Measurements from ENCODE around the gene COG5.

Gene COG5

DNA sequence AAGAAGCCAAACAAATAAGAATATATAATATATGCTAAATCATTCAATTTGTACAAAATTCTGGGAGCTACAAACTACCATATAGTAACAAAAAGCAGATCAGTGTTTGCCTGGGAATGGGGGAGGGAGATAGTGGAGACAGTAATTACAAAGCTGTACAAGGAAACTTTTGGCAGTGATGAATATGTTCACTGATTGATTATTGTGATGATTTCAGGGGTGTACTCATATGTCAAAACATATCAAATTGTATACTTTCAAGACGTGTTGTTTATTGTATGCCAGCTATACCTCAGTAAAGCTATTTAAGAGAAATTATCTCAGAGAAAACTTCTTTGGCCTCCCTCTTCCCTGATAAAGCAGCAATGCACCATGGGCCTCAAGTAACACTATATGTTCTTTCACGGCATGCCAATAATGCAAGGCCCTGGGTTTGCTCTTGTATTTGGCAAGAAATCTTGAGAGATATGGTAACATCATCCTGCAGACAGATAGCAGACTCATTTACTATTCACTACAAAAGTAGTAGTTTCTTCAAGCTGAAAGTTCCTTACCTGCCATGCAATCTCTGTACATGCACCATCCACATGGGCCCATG, 261.4 kb downstream of the COG5 start:
- DNase-seq (ENCODE audit: extremely low spot score, insufficient read length, low read depth) (no peak), FAIRE-seq (no peak)

DNA sequence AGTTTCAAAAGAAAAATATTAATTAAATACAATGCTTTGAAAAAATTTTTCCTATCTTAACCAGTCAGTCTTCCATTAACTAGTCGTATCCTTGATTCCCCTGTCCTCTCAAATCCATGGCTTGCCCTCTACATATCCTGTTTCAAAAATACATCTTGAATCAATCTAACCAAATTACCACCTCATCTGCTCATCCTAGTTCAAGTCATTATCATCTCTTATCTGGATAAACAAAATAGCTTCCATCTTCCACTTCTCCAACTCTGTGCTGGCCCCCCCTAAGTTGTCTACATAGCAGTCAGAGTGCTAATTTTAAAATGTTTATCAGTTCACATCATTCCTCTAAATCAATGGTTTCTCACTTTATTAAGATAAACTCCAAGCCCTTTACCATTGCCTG, 269.5 kb downstream of the COG5 start:
- DNase-seq (ENCODE audit: extremely low spot score, insufficient read length, low read depth) (no peak), FAIRE-seq (no peak)

DNA sequence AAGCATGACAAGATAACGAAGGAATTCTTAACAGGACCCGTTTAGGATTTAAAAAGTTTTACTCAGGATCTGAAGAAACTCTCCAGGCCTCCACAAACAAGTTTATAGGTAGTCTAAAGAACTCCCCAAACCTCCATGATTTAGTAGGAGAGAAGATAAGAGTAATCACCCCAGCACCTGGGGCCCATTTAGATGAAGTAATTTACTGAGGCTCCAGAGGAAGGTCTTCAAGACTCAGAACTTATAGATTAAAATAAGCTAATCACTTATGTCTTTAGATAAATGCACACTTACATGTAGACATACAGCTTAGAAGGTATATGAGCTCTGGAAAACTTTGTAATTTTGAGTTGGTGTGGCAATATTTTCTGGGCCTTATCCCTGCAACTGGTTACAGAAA, 271.1 kb downstream of the COG5 start:
- FAIRE-seq: no peak
- DNase-seq (ENCODE audit: extremely low spot score, insufficient read length, low read depth): no peak

DNA sequence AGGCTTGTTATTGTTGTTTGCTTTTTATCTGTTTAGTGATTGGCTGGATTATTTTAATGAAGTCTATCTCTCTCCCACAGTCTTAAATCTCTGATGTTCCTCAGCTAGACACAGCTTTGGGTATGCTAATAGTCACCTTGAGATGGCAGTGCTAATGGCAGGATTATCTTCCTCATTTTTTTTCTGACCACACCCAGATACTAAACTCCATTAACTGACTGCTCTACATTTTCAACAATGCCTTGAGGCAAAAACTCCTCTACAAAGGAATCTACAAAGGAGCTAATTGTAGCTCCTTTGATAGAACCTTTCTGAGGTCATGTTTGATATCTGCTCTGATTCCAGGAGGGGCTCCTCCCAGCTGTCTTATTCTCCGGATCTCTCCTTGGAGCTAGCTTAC, 272.3 kb downstream of the COG5 start:
- DNase-seq (ENCODE audit: extremely low spot score, insufficient read length, low read depth) (no peak), FAIRE-seq (no peak)

DNA sequence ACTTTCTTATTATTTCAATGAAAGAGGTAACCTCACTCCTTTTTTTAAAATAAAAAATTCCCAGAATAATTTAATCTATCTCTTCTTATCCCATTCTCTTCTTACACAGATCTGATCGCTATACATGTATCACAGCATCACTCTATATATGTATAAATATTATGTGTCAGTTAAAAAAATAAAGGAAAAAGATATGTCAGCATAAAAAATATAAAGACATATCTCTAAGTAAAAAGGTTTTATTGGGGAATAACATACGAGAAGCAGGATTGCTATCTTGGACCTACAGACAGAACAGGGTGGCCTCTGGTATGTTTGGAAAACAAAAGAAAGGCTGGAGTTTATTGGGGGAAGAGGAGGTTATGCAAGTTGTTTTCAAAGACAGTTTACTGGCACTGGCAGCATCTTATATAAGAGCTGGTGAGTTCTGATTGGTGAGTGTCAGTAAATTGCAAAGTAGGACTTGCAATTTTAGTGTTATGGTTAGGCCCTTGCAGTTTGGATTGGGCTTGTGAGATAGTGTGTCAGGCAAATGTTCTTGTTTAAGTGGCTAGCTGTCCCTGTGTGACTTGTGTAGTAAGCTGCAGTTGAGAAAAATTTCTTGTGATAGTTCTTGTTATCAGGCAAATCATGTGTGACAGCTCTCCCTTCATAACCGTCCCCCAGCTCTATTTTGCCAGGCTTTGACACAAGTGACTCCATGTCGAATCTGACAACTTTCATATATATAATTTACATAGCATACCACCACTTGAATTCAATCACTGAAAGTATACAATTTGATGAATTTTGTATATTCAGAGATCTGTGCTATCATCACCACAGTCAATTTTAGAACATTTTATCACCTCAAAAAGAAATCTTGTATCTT, 276.7 kb downstream of the COG5 start:
- DNase-seq (ENCODE audit: extremely low spot score, insufficient read length, low read depth) (no peak), FAIRE-seq (no peak)

DNA sequence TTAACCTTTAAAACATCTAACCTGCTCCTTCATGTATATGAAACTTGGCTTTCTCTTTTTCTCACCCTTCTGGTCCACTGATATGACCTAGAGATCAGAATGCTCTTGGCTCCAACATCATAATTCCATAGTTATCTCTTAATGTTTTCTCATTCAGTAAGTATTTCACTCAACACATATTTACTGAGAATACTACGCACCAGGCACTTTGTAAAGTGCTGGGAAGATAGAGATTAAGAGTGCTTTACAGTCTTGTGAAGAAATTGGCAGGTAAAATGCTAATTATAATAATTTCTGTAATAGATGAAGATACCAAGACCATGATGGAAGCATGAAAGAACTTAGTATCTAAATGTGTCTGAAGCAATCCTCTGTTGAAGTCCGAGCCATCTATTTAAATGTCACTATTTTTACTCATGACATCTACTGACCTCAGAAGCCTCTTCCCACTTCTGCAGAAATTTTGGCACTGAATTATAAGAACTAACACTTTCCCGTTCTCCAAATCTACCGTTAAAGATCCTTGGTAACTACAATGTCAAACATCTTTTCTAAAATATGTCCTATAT, 278.7 kb downstream of the COG5 start:
- FAIRE-seq (no peak), DNase-seq (ENCODE audit: extremely low spot score, insufficient read length, low read depth) (no peak)

DNA sequence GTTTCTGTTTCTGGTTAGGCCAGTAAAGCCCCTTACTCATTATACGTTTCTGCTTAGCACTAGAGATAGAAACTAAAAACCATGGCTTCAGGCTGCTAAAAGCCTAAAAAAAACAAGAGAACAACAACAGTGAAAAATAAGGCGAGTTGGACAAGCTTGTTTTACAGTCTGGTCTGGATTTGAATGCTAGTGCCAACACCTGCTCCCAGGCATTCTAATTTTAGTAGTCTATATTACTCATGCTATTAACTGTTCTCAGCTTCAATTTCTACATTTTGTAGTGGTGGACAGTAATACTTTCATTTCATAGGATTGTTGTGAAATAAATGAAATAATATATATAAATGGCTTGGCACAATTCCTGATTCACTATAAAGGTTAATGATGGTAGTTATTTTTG, 286.4 kb downstream of the COG5 start:
- DNase-seq (ENCODE audit: extremely low spot score, insufficient read length, low read depth): no peak
- FAIRE-seq: no peak

DNA sequence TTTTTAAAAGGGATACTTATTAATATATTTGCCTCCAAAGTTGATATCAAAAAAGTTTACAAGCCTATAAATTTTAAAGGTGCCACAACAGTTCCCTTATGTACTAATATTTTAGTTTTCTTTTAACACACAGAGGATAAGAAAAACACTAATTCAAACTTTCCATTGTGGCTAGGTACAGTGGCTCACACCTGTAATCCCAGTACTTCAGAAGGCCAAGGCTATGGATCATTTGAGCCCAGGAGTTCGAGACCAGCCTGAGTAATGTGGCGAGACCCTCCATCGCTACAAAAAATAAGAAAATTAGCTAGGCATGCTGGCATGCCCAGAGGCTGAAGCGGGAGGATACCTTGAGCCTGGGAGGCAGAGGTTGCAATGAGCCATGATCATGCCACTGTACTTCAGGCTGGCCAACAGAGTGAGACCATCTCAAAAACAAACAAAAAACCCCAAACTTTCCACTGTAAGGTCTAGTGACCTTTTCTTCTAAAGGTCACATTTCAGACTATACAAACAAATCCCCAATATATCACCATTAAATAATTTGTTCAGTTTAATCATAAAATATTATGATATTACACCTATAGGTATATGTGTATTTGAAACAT, 287.4 kb downstream of the COG5 start:
- no peak for DNase-seq (ENCODE audit: extremely low spot score, insufficient read length, low read depth)
- FAIRE-seq: no peak

DNA sequence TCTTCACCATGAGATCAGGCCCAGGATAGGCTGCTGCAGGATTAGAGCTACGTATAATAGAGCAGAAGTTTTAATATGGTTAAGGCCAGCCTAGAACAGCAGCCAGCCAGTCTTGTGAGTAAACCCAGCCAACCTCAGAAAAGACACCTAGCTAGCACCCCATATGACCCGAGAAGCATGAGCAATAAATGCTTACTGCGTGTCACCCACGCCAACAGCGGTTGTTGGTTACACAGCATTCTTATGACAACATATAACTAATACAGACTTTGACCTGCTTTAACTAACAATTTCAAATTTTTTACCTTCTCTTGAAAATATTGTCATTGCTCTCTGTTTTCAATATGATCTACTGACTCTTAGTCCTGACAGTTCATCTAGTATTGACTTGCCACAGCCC, 289.2 kb downstream of the COG5 start:
- DNase-seq (ENCODE audit: extremely low spot score, insufficient read length, low read depth) (no peak), FAIRE-seq (no peak)

DNA sequence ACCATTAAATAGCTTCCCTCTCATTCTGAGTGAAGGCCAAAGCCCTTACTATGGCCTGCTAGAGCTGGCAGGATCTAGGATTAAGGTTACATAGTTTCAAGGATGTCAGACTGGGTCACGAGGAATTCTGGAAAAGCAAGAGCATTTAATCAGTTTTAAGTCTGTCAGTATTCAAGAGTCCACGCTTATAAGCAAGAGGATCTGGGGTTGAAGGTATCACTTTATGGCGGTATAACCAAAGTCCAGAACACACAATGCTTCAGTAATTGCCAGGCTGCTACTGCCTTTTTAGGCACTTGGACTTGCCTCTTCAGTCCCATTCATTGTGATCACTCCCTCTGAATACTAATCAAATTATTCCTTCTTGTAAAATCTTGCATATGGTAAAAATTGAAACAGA, 293.9 kb downstream of the COG5 start:
- no peak for DNase-seq (ENCODE audit: extremely low spot score, insufficient read length, low read depth)
- FAIRE-seq: no peak

DNA sequence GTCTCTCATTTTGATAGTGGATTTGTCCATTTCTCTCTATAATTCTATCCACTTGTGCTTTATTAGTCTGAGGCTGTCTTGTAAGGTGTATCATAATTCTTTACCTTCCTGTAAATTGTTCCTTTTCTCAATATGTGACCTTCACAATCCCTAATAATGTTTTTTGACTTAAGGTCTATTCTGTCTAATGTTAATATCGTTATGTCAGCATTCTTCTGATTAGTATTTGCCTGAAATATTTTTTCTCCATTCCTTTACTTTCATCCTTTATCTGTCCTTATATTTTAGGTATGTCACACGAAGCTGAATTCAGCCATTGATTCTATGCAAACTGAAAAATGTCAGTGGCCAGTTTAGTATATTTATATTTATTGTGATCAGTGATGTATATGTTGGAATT, 295.1 kb downstream of the COG5 start:
- no peak for FAIRE-seq
- no peak for DNase-seq (ENCODE audit: extremely low spot score, insufficient read length, low read depth)

DNA sequence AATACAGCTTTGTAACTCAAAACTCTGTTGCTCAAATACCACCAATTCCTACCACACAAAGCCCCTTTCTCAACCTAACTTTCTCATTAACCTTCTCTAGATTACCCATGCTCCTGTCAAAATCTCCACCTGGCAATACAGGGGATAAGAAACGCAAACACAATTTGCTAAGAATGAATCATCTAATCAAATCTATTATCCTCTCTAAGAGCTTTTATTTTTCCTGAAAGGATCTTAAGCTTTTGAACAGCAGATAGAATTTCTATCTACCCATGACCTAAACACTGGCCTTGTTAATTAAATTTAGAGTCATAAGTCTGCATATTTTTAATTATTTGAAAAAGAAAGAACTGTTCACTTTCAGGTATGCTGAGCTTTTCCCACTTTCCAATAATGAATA, 296.6 kb downstream of the COG5 start:
- FAIRE-seq: no peak
- DNase-seq (ENCODE audit: extremely low spot score, insufficient read length, low read depth): no peak

DNA sequence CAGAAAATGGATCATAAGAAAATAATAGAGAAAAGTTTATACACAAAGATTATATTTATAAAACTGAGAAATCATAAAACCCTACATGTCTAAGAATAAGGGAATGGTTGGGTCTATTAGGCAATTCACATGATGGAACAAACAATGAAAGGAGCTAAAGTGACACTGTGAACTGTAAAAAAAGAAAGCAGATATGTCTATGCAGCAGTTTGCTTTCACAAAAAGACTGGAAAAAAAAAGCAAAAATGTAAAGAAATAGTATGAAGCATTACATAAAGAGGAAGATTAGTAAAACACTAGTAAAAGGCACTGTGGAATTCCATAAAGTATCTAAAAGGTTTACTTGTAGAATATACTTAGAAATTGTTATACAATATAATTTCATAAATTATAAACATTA, 299.0 kb downstream of the COG5 start:
- no peak for DNase-seq (ENCODE audit: extremely low spot score, insufficient read length, low read depth)
- no peak for FAIRE-seq

DNA sequence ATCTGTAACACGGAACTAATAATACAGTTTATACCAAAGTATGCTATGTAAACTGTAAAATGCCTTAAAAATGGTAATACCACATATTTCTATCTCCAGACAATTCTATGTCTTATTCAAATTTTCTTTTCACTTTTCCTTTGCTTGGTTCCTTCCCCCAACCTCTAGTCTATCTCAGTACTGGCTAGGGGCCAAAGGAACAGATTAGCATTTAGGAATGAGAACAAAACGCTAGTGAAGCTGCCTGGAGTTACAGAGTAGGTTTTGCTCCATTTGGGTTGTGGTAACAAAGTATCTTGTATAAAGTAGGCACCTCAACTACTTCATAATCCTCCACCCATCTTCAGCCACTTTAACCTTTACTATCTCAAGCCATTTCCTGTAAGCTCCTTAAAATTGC, 300.9 kb downstream of the COG5 start:
- FAIRE-seq (no peak), DNase-seq (ENCODE audit: extremely low spot score, insufficient read length, low read depth) (no peak)

DNA sequence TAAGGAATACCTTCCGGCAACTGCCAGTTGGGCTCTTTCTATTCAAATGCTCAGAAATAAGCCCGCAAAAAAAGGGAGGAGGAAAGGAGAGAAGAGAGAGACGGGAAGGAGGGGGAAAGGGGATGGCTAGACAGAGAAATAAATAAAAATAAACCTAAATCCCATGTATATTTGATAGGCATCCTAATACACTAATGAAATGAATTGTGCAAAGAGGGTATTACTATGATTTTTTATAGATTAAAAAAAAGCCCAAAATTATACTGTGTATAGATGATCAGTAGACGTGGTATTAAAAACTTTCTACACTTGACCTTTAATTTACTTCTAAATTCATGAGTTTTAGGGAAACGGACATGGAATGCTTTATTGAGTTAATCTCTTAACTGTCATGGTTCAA, 305.0 kb downstream of the COG5 start:
- FAIRE-seq (no peak), DNase-seq (ENCODE audit: extremely low spot score, insufficient read length, low read depth) (no peak)

DNA sequence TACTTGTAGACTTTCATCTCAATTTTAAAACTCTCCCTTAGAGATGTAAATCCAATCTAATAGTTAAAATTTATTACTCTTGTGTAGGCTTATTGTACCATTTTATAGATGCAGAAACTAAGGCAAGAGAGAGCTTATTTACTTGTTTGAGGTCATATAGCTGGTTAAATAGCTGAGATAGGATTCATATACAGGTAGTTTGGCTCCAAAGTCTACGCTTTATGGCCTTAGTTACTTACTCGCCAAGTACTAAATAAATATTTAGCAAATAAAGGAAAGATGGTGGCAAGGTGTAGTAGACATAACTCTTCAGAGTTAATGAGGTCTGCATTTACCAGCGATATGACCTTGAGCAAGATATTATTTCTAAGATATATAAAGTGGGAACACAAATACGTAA, 308.1 kb downstream of the COG5 start:
- DNase-seq (ENCODE audit: extremely low spot score, insufficient read length, low read depth): no peak
- no peak for FAIRE-seq

DNA sequence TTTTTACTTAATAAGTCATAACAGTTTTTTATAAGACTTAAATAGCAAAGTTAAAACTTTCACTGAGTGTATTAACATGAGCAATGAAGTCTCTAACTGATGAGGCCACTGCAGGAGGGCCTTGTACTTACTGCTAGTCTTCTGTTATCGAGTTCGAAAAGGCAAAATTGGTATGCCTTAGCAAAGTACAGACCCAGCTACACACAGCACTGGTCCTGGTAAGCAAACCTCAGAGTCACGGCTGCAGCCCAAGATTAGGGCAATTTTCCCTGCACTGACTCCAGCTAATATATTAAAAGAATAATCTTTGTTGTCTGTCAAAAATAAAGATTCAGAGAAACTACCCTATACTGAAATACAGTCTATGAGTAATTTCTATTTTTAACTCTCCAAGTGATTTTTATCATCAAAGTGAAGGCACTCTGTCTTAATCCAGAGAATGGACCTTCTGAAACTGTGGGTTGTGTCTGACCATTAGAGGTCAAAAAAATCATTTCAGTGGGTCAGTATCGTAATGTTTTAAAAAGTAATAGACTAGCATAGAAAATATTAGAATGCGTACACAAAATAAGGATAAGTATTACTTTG, 309.2 kb downstream of the COG5 start:
- FAIRE-seq (no peak), DNase-seq (ENCODE audit: extremely low spot score, insufficient read length, low read depth) (no peak)

DNA sequence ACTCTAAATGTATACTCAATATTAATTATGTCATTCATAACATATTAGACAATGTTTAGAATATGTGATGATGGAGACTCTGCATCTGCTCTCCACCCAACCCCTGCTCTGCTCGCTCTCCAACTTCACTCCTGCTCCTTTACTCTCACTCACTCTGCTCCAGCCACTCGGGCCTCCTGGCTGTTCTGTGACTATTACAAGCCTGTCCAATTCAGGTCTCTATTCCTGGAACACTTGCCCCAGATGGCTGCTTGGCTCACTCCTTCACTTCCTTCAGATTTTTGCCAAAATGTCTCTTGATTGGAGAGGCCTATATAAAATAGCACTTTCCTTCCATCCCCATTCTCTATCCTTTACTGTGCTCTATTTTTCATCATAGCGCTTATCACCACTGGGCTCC, 310.1 kb downstream of the COG5 start:
- DNase-seq (ENCODE audit: extremely low spot score, insufficient read length, low read depth) (no peak), FAIRE-seq (no peak)

DNA sequence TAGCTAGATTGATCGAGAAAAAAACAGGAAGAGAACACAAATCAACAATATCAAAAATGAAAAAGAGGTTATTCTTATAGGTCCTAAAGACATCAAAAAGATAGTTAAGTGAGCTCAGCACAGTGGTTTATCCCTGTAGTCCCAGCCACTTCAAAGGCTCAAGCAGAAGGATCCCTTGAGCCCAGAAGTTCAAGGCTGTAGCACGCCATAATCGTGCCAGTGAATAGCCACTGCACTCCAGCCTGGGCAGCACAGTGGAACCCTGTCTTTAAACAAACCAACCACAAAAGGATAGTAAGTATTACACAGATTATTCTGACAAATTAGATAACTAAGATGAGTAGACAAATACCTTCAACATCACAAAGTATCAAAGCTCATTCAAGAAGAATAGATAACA, 311.8 kb downstream of the COG5 start:
- FAIRE-seq (no peak), DNase-seq (ENCODE audit: extremely low spot score, insufficient read length, low read depth) (no peak)

DNA sequence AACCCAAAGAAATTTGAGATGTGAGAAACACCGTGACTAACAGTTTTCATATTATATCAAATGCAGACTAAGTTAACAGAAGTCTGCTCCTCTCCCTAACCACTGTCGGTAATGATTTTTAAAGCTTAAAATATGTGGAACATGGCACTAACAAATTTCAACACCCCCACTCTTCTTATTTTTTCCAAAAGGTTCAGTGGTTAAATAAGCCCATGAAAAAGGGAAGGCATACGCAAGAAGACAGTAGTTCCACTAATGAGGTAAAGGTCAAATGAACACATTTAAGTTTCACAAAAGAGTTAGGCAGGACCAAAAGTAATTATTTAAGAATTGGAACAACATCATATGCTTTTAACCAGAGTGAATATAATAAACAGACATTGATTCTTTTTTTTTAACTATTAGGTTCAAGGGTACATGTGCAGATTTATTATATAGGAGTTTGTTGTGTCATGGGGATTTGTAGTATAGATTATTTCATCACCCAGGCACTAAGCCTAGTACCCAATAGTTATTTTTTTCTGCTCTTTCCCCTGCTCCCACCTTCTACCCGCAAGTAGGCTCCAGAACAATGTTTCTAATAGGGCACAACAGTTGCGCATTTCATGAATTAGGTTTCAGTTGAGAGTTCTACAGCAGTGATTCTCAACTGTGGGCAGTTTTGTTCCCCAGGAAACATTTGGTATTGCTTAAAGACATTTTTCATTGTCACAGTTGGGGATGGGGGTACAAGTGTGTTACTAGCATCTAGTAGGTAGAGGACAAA, 315.0 kb downstream of the COG5 start:
- DNase-seq (ENCODE audit: extremely low spot score, insufficient read length, low read depth): no peak

More for the DNA sequence above, 315.0 kb downstream of the COG5 start:
- no peak for FAIRE-seq

Data from GM18507 (cell line).